ENCODE measurements around the gene ITSN1.

The ITSN1 gene

GRCh38 chr21:33808715-33809367 lies 166.5 kb downstream of the ITSN1 start:
- no peak for DNase-seq (ENCODE audit: low read depth in 3 of 3, low spot score in 1 of 3)

- no peak for DNase-seq (ENCODE audit: low read depth in 3 of 3, low spot score in 1 of 3)
These were observed 168.5 kb downstream of the ITSN1 start for GRCh38 chr21:33810766-33811165.

GRCh38 chr21:33811167-33812010 lies 169.1 kb downstream of the ITSN1 start:
- DNase-seq (ENCODE audit: low read depth in 3 of 3, low spot score in 1 of 3): no peak

GRCh38 chr21:33813832-33814365 lies 171.6 kb downstream of the ITSN1 start:
- DNase-seq (ENCODE audit: low read depth in 3 of 3, low spot score in 1 of 3): no peak

GRCh38 chr21:33815143-33815707 lies 172.9 kb downstream of the ITSN1 start:
- DNase-seq (ENCODE audit: low read depth in 3 of 3, low spot score in 1 of 3): no peak

GRCh38 chr21:33816174-33816573 lies 173.9 kb downstream of the ITSN1 start:
- DNase-seq (ENCODE audit: low read depth in 3 of 3, low spot score in 1 of 3): no peak

GRCh38 chr21:33817138-33817537 lies 174.8 kb downstream of the ITSN1 start:
- no peak for DNase-seq (ENCODE audit: low read depth in 3 of 3, low spot score in 1 of 3)

GRCh38 chr21:33817663-33818451 lies 175.6 kb downstream of the ITSN1 start:
- DNase-seq (ENCODE audit: low read depth in 3 of 3, low spot score in 1 of 3): no peak

GRCh38 chr21:33820230-33820770 lies 178.0 kb downstream of the ITSN1 start:
- DNase-seq (ENCODE audit: low read depth in 3 of 3, low spot score in 1 of 3): no peak

- no peak for DNase-seq (ENCODE audit: low read depth in 3 of 3, low spot score in 1 of 3)
These were observed 178.5 kb downstream of the ITSN1 start for GRCh38 chr21:33820798-33821197.

GRCh38 chr21:33821503-33822322 lies 179.4 kb downstream of the ITSN1 start:
- DNase-seq (ENCODE audit: low read depth in 3 of 3, low spot score in 1 of 3): no peak

- DNase-seq (ENCODE audit: low read depth in 3 of 3, low spot score in 1 of 3): no peak
These were observed 182.0 kb downstream of the ITSN1 start for GRCh38 chr21:33824156-33824941.

- no peak for DNase-seq (ENCODE audit: low read depth in 3 of 3, low spot score in 1 of 3)
These were observed 183.1 kb downstream of the ITSN1 start for GRCh38 chr21:33825419-33825818.

- DNase-seq (ENCODE audit: low read depth in 3 of 3, low spot score in 1 of 3): no peak
These were observed 183.6 kb downstream of the ITSN1 start for GRCh38 chr21:33825915-33826314.

- DNase-seq (ENCODE audit: low read depth in 3 of 3, low spot score in 1 of 3): no peak
These were observed 185.8 kb downstream of the ITSN1 start for GRCh38 chr21:33828083-33828482.

- no peak for DNase-seq (ENCODE audit: low read depth in 3 of 3, low spot score in 1 of 3)
These were observed 186.3 kb downstream of the ITSN1 start for GRCh38 chr21:33828577-33828976.

GRCh38 chr21:33829844-33830243 lies 187.5 kb downstream of the ITSN1 start:
- no peak for DNase-seq (ENCODE audit: low read depth in 3 of 3, low spot score in 1 of 3)

GRCh38 chr21:33831962-33832659 lies 189.8 kb downstream of the ITSN1 start:
- DNase-seq (ENCODE audit: low read depth in 3 of 3, low spot score in 1 of 3): no peak
